ENCODE measurements around the gene NDC1.
A peak's percentile ranks its signal among the peaks of the same experiment; 100 is the strongest.
"Not testable (repeated sequence)": the region's sequence is repeated elsewhere in the genome, so short reads cannot be mapped to it uniquely, and the experiment has no call there.

The NDC1 gene

DNA sequence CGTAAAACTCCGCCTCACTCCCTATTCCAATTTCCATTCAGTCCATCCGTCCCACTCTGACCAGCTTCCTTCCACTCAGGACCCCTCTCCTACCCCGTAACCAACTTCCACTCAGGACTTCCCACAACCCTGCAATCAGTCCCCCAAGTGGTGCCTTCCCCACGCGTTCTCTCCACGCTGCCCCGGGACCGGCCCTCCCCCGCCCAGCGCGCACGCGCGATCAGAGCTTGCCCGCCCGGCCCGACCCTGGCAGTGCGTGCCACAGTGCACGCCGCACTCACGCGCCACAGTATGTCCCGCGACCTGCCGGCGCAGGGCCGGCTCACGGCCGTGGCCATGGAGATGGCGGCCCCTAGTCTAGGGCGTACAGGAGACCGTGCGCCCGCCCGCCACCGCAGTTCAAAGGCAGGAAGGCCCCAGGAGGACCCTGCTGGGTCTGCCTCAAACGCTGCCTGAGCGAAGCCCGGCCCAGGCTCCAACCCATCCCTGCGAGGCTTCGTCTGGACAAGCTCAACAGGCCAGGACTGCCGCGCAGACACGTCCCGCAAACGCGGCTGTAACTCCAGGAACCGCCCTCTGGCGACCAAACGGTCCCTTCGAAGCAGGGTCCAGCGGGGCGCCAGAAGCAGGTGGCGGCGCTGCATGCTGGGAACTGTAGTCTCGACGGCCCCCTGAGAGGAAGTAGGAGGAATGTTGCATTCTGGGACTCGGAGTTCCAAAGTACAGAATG is at the start of gene NDC1:
Gene NDC1, minus strand, starts transcription at position 373 of the 730 bp plus-strand sequence. Its CDS starts 35 bp downstream, at position 338.
- peak; percentile 78 to 81 for DNase-seq (ENCODE audit: low read depth in 2 of 2)

- not testable (repeated sequence) for DNase-seq (ENCODE audit: low read depth in 2 of 2)
These were observed 45.5 kb upstream of the NDC1 start for GRCh38 chr1:53883600-53883999.

GRCh38 chr1:53881853-53882252 is 43.8 kb upstream of the NDC1 start:
- DNase-seq (ENCODE audit: low read depth in 2 of 2), result not testable (repeated sequence)

DNA sequence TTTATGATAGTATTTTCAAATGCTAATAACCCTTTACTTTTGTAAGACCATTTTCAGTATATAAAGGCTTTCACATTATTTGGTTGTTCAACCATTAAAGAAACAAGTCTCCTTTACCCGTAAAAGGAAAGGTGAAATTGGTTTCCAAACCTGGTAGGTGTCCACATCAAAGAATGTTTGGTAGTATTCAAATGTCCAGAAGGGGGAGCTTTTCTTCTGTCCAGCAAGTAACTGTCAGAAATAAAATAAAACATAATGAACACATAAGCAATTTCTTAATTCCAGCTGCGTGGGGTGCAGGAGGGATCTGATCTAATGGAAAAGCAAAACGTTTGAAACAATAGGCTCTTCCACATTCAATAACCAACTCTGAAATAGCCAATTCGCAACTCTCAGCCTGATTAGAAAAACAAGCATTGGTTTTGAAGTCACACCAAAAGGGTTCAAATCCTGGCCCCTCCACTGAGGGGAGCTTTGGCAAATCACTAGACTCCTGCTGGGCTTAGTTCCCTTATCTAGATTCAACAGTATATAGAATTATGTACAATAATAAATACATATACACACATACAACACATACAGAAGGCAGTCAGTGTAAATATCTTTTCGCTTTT is 40.5 kb upstream of the NDC1 start:
- DNase-seq (ENCODE audit: low read depth in 2 of 2), result no peak

- not testable (repeated sequence) for DNase-seq (ENCODE audit: low read depth in 2 of 2)
These were observed 37.1 kb upstream of the NDC1 start for GRCh38 chr1:53875150-53875549.

GRCh38 chr1:53871773-53872484 is 33.8 kb upstream of the NDC1 start:
- no peak for DNase-seq (ENCODE audit: low read depth in 2 of 2)

DNA sequence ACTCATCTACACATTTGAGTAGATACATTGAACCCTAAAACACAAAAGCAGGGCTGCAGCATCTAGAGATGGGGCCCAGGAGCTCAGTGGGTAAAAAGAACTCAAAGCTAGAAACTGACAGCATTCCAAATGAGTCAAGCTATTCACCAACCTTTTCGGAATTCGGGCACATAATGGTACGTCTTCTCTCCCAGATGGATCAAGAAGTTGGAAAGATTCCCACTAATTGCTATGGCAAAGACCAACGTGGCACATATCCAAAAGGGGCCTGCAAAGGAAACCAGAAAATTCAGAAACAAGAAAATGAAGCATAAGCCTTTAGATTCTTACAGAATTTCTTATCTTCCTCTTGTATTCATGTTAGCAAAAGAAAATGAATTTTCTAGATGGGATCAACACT is 33.1 kb upstream of the NDC1 start:
- no peak for DNase-seq (ENCODE audit: low read depth in 2 of 2)

DNA sequence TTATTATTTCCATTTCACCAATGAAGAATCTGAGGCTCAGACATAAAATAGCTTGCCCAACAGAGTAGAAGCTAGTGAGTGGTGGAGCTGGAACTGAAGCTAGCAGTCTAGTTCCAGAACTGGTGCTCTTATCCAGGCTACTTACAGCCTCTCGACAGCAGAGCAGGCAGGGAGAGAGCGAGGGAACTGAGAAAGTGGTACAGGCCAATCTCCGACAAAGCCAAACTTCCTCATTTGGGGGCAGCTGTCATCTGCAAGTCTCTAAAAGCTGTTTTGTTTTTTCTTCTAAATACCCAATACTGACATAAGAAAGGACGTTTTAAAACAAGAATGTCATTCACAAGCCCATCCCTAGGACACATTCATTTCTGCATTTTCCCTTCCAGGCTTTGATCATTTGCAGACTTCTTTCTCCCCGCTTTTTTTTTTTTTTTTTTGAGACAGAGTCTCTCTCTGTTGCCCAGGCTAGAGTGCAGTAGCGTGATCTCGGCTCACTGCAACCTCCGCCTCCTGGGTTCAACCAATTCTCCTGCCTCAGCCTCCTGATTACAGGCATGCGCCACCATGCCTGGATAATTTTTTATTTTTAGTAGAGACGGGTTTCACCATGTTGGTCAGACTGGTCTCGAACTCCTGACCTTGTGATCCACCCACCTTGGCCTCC is 31.5 kb upstream of the NDC1 start:
- no peak for DNase-seq (ENCODE audit: low read depth in 2 of 2)

DNA sequence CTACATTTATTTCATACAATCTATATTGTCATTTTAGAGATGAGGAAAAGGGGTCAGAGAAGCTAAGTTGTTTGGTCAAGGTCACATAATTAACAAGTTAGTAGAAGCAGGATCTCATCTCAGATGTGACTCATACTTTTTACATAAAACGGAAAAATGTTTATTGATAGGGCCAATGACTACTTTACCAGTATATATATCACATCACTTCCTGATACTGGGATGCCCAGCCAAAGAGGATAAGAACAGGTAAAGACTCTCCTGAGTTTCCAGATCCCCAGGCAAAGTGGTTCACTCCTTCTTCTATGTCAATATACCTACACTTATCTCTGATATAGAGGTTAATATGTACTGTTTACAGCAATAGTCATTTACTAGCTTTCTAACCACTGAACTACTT is 30.5 kb upstream of the NDC1 start:
- DNase-seq (ENCODE audit: low read depth in 2 of 2), result no peak

GRCh38 chr1:53862507-53862906 is 24.4 kb upstream of the NDC1 start:
- no peak for DNase-seq (ENCODE audit: low read depth in 2 of 2)

GRCh38 chr1:53860967-53861411 is 22.9 kb upstream of the NDC1 start:
- DNase-seq (ENCODE audit: low read depth in 2 of 2), result peak in 1 of 2 donors; percentile 8

- no peak for DNase-seq (ENCODE audit: low read depth in 2 of 2)
These were observed 13.6 kb upstream of the NDC1 start for GRCh38 chr1:53851571-53852285.

- DNase-seq (ENCODE audit: low read depth in 2 of 2), result no peak
These were observed 12.1 kb upstream of the NDC1 start for GRCh38 chr1:53850082-53850673.

DNA sequence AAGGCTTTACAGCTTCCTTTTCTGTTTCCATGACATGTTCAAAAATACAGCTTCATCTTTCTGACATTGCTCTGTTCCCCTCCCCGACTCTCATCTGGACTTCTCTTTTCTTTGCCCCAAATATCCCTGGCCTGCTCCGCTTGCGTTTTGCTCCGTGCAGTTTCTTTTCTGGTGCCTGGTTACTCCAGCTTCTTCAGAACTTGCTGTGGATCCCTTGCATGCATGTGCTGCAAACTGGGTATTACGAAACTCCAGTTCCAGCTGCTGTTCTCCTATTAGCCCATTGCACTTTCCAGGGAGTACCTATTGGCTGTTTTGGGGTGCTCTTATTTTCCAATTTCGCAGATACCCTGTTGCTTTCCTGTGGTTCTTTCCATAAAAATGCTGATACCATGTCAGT is 9.9 kb upstream of the NDC1 start:
- DNase-seq (ENCODE audit: low read depth in 2 of 2), result no peak

GRCh38 chr1:53842347-53842746 is 4.3 kb upstream of the NDC1 start:
- DNase-seq (ENCODE audit: low read depth in 2 of 2), result no peak

DNA sequence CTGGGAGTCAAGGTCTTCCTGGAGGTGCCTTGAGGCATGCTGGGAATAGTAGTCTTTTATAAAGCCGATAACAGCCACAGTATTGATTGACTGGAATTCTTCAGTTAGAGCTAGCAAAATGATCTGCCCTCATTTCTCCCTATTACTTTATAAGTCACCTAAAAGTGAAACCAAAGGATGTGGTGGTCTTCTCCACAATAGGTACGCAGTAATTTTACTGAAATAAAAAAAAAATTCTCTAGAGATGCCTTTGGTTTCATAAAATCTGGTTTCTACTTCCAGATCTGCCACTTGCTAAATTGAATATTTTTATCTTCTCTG is 518 bp upstream of the NDC1 start:
- no peak for DNase-seq (ENCODE audit: low read depth in 2 of 2)

GRCh38 chr1:53837646-53837923 is 511 bp downstream of the NDC1 start:
- no peak for DNase-seq (ENCODE audit: low read depth in 2 of 2)

GRCh38 chr1:53835491-53835890 is 2.6 kb downstream of the NDC1 start:
- no peak for DNase-seq (ENCODE audit: low read depth in 2 of 2)

DNA sequence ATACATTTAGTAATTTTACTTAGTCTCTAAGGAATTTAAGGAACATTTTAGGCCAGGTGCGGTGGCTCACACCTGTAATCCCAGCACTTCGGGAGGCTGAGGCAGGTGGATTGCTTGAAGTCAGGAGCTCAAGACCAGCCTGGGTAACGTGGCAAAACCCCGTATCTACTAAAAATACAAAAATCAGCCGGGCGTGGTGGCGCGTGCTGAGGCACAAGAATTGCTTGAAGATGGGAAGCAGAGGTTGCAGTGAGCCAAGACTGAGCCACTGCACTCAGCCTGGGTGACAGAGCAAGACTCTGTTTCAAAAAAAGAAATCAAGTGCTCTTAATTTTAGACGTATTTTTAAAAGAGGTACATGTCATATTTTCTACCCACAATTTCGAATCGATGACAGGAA is 3.3 kb downstream of the NDC1 start:
- DNase-seq (ENCODE audit: low read depth in 2 of 2), result no peak

DNA sequence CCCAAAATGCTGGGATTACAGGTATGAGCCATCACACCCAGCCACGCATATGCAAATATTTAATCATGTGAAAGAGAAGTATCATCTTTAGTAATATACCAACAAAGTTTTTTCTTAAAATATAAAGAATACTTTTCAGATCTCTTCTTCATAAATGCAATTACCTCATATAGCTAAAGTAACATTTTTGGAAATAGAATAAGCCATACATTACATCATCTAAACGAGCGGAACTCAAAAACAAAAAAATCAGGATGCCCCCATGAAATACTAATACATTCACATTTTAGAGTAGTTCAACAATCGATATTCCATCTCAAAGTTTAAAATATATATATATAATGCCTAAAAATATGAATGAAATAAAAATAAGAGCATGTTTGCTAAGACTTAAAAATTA is 4.7 kb downstream of the NDC1 start:
- DNase-seq (ENCODE audit: low read depth in 2 of 2), result no peak

GRCh38 chr1:53826367-53826766 is 11.7 kb downstream of the NDC1 start:
- no peak for DNase-seq (ENCODE audit: low read depth in 2 of 2)

DNA sequence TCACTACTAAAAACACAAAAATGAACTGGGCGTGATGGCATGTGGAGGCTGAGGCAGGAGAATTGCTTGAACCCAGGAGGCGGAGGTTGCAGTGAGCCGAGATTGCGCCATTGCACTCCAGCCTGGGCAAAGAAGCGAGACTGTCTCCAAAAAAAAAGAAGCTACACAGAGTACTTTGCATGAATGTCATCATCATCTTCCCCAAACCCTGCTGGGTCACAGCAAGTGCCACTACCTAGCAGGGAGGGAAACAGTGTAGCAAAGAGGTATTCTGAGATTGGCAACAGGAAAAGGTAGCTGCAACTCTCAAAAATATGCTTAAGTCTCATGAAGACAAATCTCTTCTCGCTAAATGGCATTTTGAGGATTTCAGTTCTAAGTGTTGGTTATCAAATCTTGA is 12.8 kb downstream of the NDC1 start:
- DNase-seq (ENCODE audit: low read depth in 2 of 2), result no peak
